HG03159 (cell line): ENCODE data around the gene RAB1B.
A peak's percentile ranks its signal among the peaks of the same experiment; 100 is the strongest.
"Not testable (repeated sequence)": the region's sequence is repeated elsewhere in the genome, so short reads cannot be mapped to it uniquely, and the experiment has no call there.

Experiments
- ATAC-seq: cut with Tn5 transposase; IDR thresholded peaks from one replicate; pipeline ENCODE4 v1.9.1; 2021; ENCODE audit warnings: mild to moderate bottlenecking, moderate library complexity; ENCODE audit not compliant: unreplicated experiment

The RAB1B gene

GRCh38 chr11:66266378-66267038, 1.9 kb upstream of the RAB1B start:
- no peak for ATAC-seq

- no peak for ATAC-seq
These were observed 1.4 kb upstream of the RAB1B start for GRCh38 chr11:66267039-66267378.

- ATAC-seq = peak; percentile 42
These were observed 828 bp upstream of the RAB1B start for GRCh38 chr11:66267379-66268243.

- ATAC-seq = no peak
These were observed 790 bp downstream of the RAB1B start for GRCh38 chr11:66268952-66269905.

GRCh38 chr11:66271816-66272215, 3.4 kb downstream of the RAB1B start:
- ATAC-seq = no peak

GRCh38 chr11:66272596-66272995, 4.2 kb downstream of the RAB1B start:
- ATAC-seq = no peak

- no peak for ATAC-seq
These were observed 5.8 kb downstream of the RAB1B start for GRCh38 chr11:66274219-66274618.

GRCh38 chr11:66275396-66275795, 7.0 kb downstream of the RAB1B start:
- no peak for ATAC-seq

GRCh38 chr11:66275984-66276612, 7.7 kb downstream of the RAB1B start:
- ATAC-seq = no peak

GRCh38 chr11:66276619-66277018, 8.2 kb downstream of the RAB1B start:
- ATAC-seq = not testable (repeated sequence)

- ATAC-seq = not testable (repeated sequence)
These were observed 8.6 kb downstream of the RAB1B start for GRCh38 chr11:66277064-66277463.

- ATAC-seq = no peak
These were observed 9.3 kb downstream of the RAB1B start, which contains the start of gene CNIH2 for GRCh38 chr11:66277471-66278362. TSS of gene CNIH2 (plus strand) at chr11:66278175. CDS start at chr11:66278457, 282 bp downstream.

- no peak for ATAC-seq
These were observed 10.1 kb downstream of the RAB1B start for GRCh38 chr11:66278363-66279091.

- no peak for ATAC-seq
These were observed 10.8 kb downstream of the RAB1B start for GRCh38 chr11:66279092-66279734.

GRCh38 chr11:66280428-66280827, 12.0 kb downstream of the RAB1B start:
- ATAC-seq = no peak

- no peak for ATAC-seq
These were observed 12.6 kb downstream of the RAB1B start for GRCh38 chr11:66281001-66281400.

GRCh38 chr11:66281776-66282467, 13.5 kb downstream of the RAB1B start:
- no peak for ATAC-seq
